ENCODE measurements around the gene ARID1B.

DNA sequence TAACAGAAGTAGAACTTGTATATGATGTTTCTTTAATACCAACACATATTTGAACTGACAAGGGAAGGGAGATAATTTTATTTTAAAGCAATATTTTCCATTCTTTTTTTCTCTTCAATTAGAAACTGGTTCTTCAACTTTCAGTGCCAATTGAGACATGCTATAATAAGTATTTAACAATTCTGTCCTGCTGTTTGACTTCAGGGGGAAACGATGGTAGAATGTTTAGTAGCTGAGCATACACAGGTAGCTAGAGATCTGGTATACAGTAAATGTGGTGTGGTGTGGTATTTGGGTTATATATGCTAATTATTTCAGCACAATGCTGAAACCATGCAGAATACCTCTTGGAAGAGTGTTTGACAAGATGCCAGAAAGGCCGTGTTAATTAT lies 156.9 kb downstream of the ARID1B start:
- TF ChIP-seq CTCF (IDR thresholded peaks at IDR 0.05) (no peak), SIN3A (IDR thresholded peaks at IDR 0.05; ENCODE audit: borderline replicate concordance, insufficient read depth, low read depth, low read length) (no peak), POLR2AphosphoS5 (IDR thresholded peaks at IDR 0.05; ENCODE audit: low read depth, low read length) (no peak)
